Stomach (tissue), 9 donors: ENCODE data around the gene CD14. TPM values are rescaled to one million over a fixed set of nuclear protein-coding genes. Genes with fewer than 3 reads are reported as not detected.
"Not testable (repeated sequence)": the region's sequence is repeated elsewhere in the genome, so short reads cannot be mapped to it uniquely, and the experiment has no call there.

Source experiments
- DNase-seq, 2 donors: peaks; one replicate each; pipeline versions ENCODE4 v3.0.0 to v3.0.0-alpha.2; 2013 to 2019
- H3K27ac ChIP-seq, 5 donors: fragments of 200-600 bp in 4 of 5; sonication (generic) in 4 of 5; one replicate each; pipeline ENCODE4 v1.5.1; 2013 to 2019; ENCODE audit warnings: mild to moderate bottlenecking in 1 of 5, moderate library complexity in 1 of 5
- H3K27me3 ChIP-seq, 3 donors: fragments of 200-600 bp; sonication (generic); one replicate each; pipeline ENCODE4 v1.5.1; 2017 to 2019; ENCODE audit warnings: mixed run types in 1 of 3
- H3K36me3 ChIP-seq, 4 donors: fragments of 200-600 bp; sonication (generic); 1 replicate in 3 of 4; 2 replicates in 1 of 4; pipeline ENCODE4 v1.5.1; 2016 to 2019
- H3K4me1 ChIP-seq, 4 donors: fragments of 200-600 bp; sonication (generic); one replicate each; pipeline ENCODE4 v1.5.1; 2016 to 2019
- H3K4me3 ChIP-seq, 4 donors: fragments of 200-600 bp; sonication (generic) in 3 of 4; one replicate each; pipeline ENCODE4 v1.5.1; 2016 to 2019; ENCODE audit warnings: mild to moderate bottlenecking in 1 of 4
- H3K9me3 ChIP-seq, 4 donors: fragments of 200-600 bp; sonication (generic); one replicate each; pipeline ENCODE4 v1.5.1; 2016 to 2019
- EP300 ChIP-seq: sonication (generic); formaldehyde crosslinking; IDR thresholded peaks from one replicate; pipeline ENCODE4 v1.6.1; 2017; ENCODE audit warnings: antibody characterized with exemption
- POLR2A ChIP-seq, 4 donors: fragments of 450-650 bp; IDR thresholded peaks; one replicate each; pipeline ENCODE4 v1.6.1; 2016; ENCODE audit warnings: antibody characterized with exemption in 4 of 4, control low read depth in 2 of 4, mild to moderate bottlenecking in 1 of 4, moderate library complexity in 1 of 4
- POLR2AphosphoS5 ChIP-seq, 3 donors: sonication (generic); formaldehyde crosslinking; IDR thresholded peaks; one replicate each; pipeline ENCODE4 v1.6.1; 2016; ENCODE audit warnings: antibody characterized with exemption in 3 of 3
- WGBS, 5 donors: extraction: QIAGEN DNeasy Blood & Tissue Kit in 3 of 5; methylation state at CpG; one replicate each; pipeline versions ENCODE4 v1.1.5 to v1.1.7; 2013 to 2018; 5-methylcytosine and 5-hydroxymethylcytosine counted together
- intact Hi-C: fragments of 100-400 bp; cut with DNase I; formaldehyde crosslinking; loops from one replicate; pipeline ENCODE4 v1.15.1; 2023; ENCODE audit warnings: low total_unique reads
- polyA plus RNA-seq, 3 donors: library from polyadenylated mRNA; stranded (reverse); fragments of 200-250 nt; gene quantifications; one replicate each; pipeline ENCODE4 v1.2.3, GENCODE V29; 2013
- total RNA-seq, 5 donors: library from RNA; depleted of rRNA; stranded (reverse); fragments of >200 nt; gene quantifications; one replicate each; pipeline versions ENCODE4 v1.1.0 to v1.2.3, GENCODE V29; 2014 to 2016
- TF ChIP-seq, protein P1 (sequence below), 7 experiments: fragments of 450-650 bp in 4 of 7; fragments of 200-600 bp in 3 of 7; sonication (generic) in 3 of 7; IDR thresholded peaks; one replicate each; pipeline ENCODE4 v1.5.1; 2016 to 2019; ENCODE audit warnings: antibody characterized with exemption in 7 of 7, control low read depth in 2 of 7, mild to moderate bottlenecking in 1 of 7
- donor health status: healthy with polysubstance abuse.
- donor health status: Bipolar disorder and iron deficiency.
- donor health status: healthy.

CD14 gene
- total and polyA plus RNA-seq, 8 donors = 8.5 to 99.8 (median 29.4) TPM

DNA sequence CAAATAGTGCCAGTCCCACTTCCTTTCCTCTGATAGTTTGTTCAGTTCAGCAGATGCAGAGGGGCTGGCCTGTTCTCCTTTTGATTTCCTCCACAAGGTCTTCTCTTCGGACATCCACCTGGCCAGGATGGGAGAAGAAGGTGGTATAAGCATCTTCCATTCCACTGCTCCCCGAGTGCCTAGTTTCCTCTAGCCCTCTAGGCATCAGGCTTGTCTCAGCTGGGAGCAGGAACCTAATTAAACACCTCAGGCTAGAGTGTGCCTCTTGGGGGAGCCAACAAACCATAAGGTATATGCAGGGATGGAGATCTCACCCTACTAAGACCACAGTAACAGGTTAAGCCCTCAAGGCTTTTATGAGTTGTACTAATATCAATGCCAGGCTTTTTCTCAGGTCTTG, 41.2 kb upstream of the CD14 start:
- no peaks in the 10 kb centered on the region for H3K27me3 ChIP-seq
- WGBS, 5 donors = 79 to 91% (median 86%) methylated on average over 2 of the region's 2 CpGs
- H3K27ac ChIP-seq = no peak overlapping the region
- peaks cover 0 to 21% (median 5%) of the 10 kb centered on the region in 4 donors for H3K4me1 ChIP-seq
- no peak overlapping the region for H3K4me3 ChIP-seq
- H3K36me3 ChIP-seq = peaks cover 48 to 100% (median 98%) of the 10 kb centered on the region in 4 donors
- no peak for DNase-seq
- intact Hi-C loops = no loop called here
- no peak for TF ChIP-seq EP300
- TF ChIP-seq, protein P1, sequence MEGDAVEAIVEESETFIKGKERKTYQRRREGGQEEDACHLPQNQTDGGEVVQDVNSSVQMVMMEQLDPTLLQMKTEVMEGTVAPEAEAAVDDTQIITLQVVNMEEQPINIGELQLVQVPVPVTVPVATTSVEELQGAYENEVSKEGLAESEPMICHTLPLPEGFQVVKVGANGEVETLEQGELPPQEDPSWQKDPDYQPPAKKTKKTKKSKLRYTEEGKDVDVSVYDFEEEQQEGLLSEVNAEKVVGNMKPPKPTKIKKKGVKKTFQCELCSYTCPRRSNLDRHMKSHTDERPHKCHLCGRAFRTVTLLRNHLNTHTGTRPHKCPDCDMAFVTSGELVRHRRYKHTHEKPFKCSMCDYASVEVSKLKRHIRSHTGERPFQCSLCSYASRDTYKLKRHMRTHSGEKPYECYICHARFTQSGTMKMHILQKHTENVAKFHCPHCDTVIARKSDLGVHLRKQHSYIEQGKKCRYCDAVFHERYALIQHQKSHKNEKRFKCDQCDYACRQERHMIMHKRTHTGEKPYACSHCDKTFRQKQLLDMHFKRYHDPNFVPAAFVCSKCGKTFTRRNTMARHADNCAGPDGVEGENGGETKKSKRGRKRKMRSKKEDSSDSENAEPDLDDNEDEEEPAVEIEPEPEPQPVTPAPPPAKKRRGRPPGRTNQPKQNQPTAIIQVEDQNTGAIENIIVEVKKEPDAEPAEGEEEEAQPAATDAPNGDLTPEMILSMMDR (IDR thresholded peaks at IDR 0.05) = no peak
- no peak for TF ChIP-seq POLR2AphosphoS5 (IDR thresholded peaks at IDR 0.05)
- TF ChIP-seq POLR2A (IDR thresholded peaks at IDR 0.05) = no peak
- no peaks in the 10 kb centered on the region for H3K9me3 ChIP-seq

DNA sequence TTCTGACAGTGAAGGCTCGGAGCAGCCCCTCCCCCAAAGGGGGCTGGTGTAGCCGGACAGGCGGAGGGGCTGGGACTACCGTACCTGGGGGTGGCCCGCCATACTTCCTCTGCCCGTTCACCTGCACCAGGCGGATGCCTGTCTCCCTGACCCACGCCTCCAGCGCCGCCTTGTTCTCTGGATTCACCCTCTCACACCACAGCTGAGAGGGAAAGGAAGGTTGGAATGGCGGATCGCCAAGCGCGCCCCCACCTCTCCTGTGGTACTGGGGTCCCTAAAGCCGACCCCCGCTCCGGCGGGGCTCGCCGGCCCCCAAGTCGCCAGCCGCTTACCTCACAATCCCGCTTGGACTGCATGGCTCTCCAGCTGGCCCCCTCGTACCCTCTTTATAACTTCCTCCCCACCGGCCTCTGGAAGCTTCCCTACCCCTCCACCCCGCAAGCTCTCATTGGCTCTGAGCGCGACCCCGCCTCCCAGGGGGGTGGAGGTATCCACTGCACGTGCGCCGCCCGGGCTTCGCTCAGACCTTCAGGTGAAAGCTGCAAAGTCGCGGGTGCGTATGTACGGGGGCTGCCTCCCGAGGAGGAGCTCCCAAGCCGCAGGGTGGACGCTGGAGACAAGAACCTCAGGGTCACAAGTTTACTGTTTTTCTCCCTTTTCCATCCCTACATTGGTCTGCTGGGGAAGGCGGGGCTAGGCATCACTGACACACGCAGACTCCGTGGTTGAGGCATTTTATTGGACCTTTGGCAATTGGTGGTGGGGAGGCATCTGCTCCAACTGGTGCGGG, 40.4 kb upstream of the CD14 start, which contains the start of gene DND1:
Gene DND1 (minus strand): TSS at position 390 of the 790 bp plus-strand sequence. CDS start 34 bp downstream, at position 356.
- no peaks in the 10 kb centered on the region for H3K9me3 ChIP-seq
- no peak for DNase-seq
- peak within 1 kb of the TSS in 3 of 4 donors; percentile 19 to 25 (median 20) for H3K4me3 ChIP-seq
- intact Hi-C loops = no loop called here
- H3K27me3 ChIP-seq = no peaks in the 10 kb centered on the region
- H3K4me1 ChIP-seq = peaks cover 0 to 21% (median 5%) of the 10 kb centered on the region in 4 donors
- TF ChIP-seq POLR2AphosphoS5 (IDR thresholded peaks at IDR 0.05) (no peak), EP300 (no peak), POLR2A (IDR thresholded peaks at IDR 0.05) (no peak)
- TF ChIP-seq, protein P1 (IDR thresholded peaks at IDR 0.05) = no peak
- 88 to 93% (median 91%) methylated on average over 34 to 45 of the region's 45 CpGs for whole genome bisulfite sequencing, 5 donors
- peak within 1 kb of the TSS in 1 of 5 donors; percentile 13 for H3K27ac ChIP-seq
- H3K36me3 ChIP-seq = peaks cover 50 to 100% (median 98%) of the 10 kb centered on the region in 4 donors

DNA sequence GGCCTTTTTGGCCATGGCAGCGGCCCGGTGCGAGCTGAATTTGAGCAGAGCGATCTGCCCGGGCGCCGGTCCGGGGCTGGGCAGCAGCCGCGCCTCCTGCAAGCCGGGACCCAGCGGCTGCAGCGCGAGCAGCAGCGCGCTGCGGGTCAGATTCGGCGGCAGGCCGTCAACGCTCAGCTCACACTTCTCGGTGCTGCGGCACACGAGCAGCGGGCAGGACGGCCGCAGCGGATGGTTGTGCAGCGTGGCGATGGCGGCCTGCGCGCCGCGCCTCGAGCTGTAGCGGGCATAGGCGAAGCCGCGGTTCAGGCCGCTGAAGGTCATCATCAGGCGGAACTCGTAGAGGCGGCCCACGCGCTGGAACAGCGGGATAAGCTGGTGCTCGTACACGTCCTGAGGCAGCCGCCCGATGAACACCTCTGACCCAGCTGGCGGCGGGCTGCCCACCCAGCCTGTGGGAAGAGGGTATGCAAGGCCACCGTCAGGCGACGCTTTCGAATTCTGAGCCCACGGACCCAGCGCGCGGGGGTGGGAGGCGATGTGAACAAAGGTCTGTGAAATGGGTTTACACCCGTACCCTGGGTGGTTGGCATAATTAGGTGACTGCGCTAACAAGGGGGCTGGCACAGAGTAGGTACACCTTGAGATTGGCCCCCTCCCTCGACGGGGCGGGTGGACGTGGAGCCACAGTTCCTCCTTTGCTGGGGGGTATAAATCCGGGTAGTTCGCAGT, 39.6 kb upstream of the CD14 start:
- TF ChIP-seq POLR2AphosphoS5 (IDR thresholded peaks at IDR 0.05) = no peak
- no peak for TF ChIP-seq POLR2A (IDR thresholded peaks at IDR 0.05)
- no peak for TF ChIP-seq EP300
- TF ChIP-seq, protein P1 (IDR thresholded peaks at IDR 0.05) = no peak
- Histone ChIP-seq H3K27me3 (no peaks in the 10 kb centered on the region), H3K4me1 (peaks cover 0 to 23% (median 5%) of the 10 kb centered on the region in 4 donors), H3K27ac (peak overlapping the region in 1 of 5 donors; percentile 13), H3K9me3 (no peaks in the 10 kb centered on the region), H3K36me3 (peaks cover 44 to 100% (median 97%) of the 10 kb centered on the region in 4 donors), H3K4me3 (peak overlapping the region in 3 of 4 donors; percentile 19 to 25 (median 20))
- DNase-seq = peak in 1 of 2 donors; percentile 49
- intact Hi-C loops = no loop called here
- 49 to 58% (median 51%) methylated on average over 32 to 70 of the region's 70 CpGs for WGBS, 5 donors

DNA sequence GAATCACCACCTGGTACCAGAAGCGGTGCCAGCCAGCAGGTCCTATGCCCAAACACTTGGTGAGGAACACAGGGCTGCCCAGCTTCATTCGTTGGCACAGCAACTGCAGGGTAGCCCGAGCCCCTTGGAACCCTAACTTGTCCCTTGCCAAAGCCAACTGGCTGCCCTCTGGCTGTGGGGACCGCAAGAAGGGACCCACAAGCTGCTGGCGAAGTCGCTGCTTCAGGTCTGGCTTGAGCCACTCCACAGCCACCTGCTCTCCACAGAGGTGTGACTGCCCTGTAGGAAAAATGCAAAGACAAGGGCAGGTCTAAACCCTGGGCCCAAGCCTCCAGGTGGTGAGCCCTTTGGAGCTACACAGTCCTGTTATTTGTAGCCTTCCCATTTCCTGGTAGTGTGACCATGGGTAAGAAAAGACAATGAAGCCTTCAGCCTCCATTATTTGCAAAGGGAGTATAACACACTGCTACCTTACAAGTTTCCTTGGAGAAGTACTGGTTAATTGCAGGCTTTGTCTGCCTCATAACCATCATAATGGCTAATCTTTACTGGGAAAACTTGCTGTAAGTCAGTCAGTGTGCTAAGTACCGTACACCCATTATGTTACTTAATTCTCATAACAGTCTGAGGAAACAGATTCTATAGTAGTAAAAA, 38.6 kb upstream of the CD14 start:
- TF ChIP-seq POLR2A (IDR thresholded peaks at IDR 0.05) (no peak), EP300 (no peak), POLR2AphosphoS5 (IDR thresholded peaks at IDR 0.05) (no peak)
- TF ChIP-seq, protein P1 (IDR thresholded peaks at IDR 0.05) = no peak
- H3K27ac ChIP-seq = peak overlapping the region in 1 of 5 donors; percentile 11
- WGBS, 5 donors = 88 to 93% (median 92%) methylated on average over 1 to 6 of the region's 7 CpGs

DNA sequence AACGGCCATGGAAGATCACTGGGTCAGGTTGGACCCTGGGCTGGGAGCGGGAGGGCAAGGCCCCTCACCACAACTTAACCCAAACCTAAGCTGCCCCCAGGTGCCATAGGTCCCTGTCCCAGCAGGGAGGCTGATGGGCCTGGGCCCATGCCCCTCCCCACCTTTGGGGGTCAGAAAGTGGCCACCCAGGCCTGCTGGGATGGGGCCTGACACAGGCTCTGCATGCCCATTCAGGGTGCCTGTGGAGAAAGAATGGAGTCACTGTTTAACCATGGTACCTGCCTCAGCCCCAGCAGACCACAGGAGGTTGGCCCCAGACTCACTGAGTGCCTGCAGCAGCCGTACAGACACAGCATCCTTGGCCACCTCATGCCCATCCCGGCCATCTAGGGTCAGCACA, 38.1 kb upstream of the CD14 start:
- Histone ChIP-seq H3K4me1 (peaks cover 7 to 38% (median 17%) of the 10 kb centered on the region in 4 donors), H3K36me3 (peaks cover 30 to 93% (median 88%) of the 10 kb centered on the region in 4 donors)
- H3K9me3 ChIP-seq, H3K4me3 ChIP-seq, DNase-seq, H3K27me3 ChIP-seq, intact Hi-C loops, H3K27ac ChIP-seq: not testable (repeated sequence)
- WGBS, 5 donors = 89 to 100% (median 92%) methylated on average over 2 to 4 of the region's 4 CpGs

More for the DNA sequence above, 38.6 kb upstream of the CD14 start:
- H3K4me1 ChIP-seq = peaks cover 1 to 33% (median 11%) of the 10 kb centered on the region in 4 donors
- H3K36me3 ChIP-seq = peaks cover 34 to 99% (median 94%) of the 10 kb centered on the region in 4 donors
- no peak overlapping the region for H3K4me3 ChIP-seq
- intact Hi-C loops = no loop called here
- no peaks in the 10 kb centered on the region for H3K9me3 ChIP-seq
- H3K27me3 ChIP-seq = no peaks in the 10 kb centered on the region
- DNase-seq = peak in 1 of 2 donors; percentile 25
